COR-L47 (cell line): ENCODE data around the gene CIDEA.

Source experiments
- DNase-seq: peaks from one replicate; lab custom pipeline; 2025; lab: John Stamatoyannopoulos, UW

Gene CIDEA

GRCh38 chr18:12318857-12319256 lies 64.7 kb downstream of the CIDEA start:
- DNase-seq, result no peak

DNA sequence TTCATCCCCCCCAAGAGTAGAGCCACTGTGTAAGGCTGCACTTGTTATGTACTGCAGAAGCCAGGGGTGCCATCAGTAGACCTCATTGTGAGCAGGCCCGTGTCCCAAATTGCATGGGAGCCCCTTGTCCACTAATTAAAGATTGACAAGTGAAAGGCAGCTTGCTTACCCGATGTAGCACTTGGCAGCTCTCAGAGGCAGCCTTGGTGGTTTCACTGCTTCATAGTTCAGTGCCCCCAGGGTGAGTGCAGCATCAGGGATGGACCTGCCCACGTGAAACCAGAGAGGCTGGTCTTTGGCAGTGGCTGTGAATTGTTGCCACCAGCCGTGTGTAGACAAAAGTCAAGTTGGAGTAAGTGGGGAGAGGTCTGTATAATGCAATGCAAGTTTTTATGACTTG lies 67.2 kb downstream of the CIDEA start:
- no peak for DNase-seq

GRCh38 chr18:12324991-12325725 lies 71.0 kb downstream of the CIDEA start:
- DNase-seq, result no peak

GRCh38 chr18:12325726-12326245 lies 71.6 kb downstream of the CIDEA start:
- DNase-seq, result no peak

- DNase-seq, result no peak
Observed at GRCh38 chr18:12326711-12327460, 72.7 kb downstream of the CIDEA start.
